Measurements from ENCODE around the gene FOSL2.

FOSL2 gene

GRCh38 chr2:28401948-28402550 lies 9.4 kb downstream of the FOSL2 start:
- DNase-seq = no peak
- Histone ChIP-seq H3K27ac (ENCODE audit: insufficient read depth, low read length, poor library complexity, severe bottlenecking) (no peak overlapping the region), H3K36me3 (ENCODE audit: control insufficient read depth, insufficient read depth, low read length) (peaks cover 20% of the 10 kb centered on the region), H3K9me3 (ENCODE audit: control insufficient read depth, low read length) (no peaks in the 10 kb centered on the region), H3K4me1 (ENCODE audit: control insufficient read depth, insufficient read depth, low read length, poor library complexity, severe bottlenecking) (peaks cover 24% of the 10 kb centered on the region), H3K4me3 (ENCODE audit: insufficient read depth, low read depth, low read length, poor library complexity, severe bottlenecking) (no peak overlapping the region), H3K27me3 (replicated peaks; ENCODE audit: control insufficient read depth, insufficient read depth, low read length, poor library complexity, severe bottlenecking) (no peaks in the 10 kb centered on the region)

DNA sequence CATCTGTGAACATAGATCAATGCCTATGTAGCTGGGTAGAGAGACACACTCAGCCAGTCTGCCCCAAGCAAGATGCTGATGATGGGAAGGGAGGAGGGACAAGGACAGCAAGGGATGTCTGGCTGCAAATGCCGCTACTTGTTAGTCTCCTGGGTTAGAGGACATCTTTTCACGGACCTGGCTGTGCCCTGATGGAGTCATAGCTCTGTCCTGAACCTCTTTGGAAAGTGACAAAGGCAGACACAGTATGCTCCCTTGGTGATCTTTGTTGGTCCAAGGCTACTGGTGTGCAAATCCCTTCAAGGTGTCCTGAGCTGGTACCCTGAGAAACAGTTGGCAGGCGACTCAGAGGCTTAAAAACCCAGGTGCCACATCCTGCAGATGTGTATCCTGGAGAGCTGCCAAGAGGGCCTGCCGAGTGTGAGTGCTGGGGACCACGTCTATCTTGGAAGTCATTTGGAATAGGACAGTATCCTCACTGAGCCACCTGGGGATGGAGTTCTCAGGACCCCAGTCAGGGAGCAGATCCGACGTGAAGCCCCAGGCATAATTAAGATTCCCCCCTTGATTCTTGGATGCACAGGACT lies 10.8 kb downstream of the FOSL2 start:
- H3K36me3 ChIP-seq (ENCODE audit: control insufficient read depth, insufficient read depth, low read length) = peaks cover 20% of the 10 kb centered on the region
- H3K27ac ChIP-seq (ENCODE audit: insufficient read depth, low read length, poor library complexity, severe bottlenecking) = no peak overlapping the region

GRCh38 chr2:28404086-28404485 lies 11.4 kb downstream of the FOSL2 start:
- Histone ChIP-seq H3K27ac (ENCODE audit: insufficient read depth, low read length, poor library complexity, severe bottlenecking) (no peak overlapping the region), H3K9me3 (ENCODE audit: control insufficient read depth, low read length) (no peaks in the 10 kb centered on the region), H3K27me3 (replicated peaks; ENCODE audit: control insufficient read depth, insufficient read depth, low read length, poor library complexity, severe bottlenecking) (no peaks in the 10 kb centered on the region), H3K4me1 (ENCODE audit: control insufficient read depth, insufficient read depth, low read length, poor library complexity, severe bottlenecking) (peaks cover 43% of the 10 kb centered on the region), H3K4me3 (ENCODE audit: insufficient read depth, low read depth, low read length, poor library complexity, severe bottlenecking) (no peak overlapping the region), H3K36me3 (ENCODE audit: control insufficient read depth, insufficient read depth, low read length) (peaks cover 20% of the 10 kb centered on the region)
- DNase-seq = no peak

More for the DNA sequence above, 10.8 kb downstream of the FOSL2 start:
- H3K27me3 ChIP-seq (replicated peaks; ENCODE audit: control insufficient read depth, insufficient read depth, low read length, poor library complexity, severe bottlenecking) = no peaks in the 10 kb centered on the region
- no peaks in the 10 kb centered on the region for H3K9me3 ChIP-seq (ENCODE audit: control insufficient read depth, low read length)
- peaks cover 36% of the 10 kb centered on the region for H3K4me1 ChIP-seq (ENCODE audit: control insufficient read depth, insufficient read depth, low read length, poor library complexity, severe bottlenecking)
- no peak for DNase-seq
- H3K4me3 ChIP-seq (ENCODE audit: insufficient read depth, low read depth, low read length, poor library complexity, severe bottlenecking) = no peak overlapping the region

DNA sequence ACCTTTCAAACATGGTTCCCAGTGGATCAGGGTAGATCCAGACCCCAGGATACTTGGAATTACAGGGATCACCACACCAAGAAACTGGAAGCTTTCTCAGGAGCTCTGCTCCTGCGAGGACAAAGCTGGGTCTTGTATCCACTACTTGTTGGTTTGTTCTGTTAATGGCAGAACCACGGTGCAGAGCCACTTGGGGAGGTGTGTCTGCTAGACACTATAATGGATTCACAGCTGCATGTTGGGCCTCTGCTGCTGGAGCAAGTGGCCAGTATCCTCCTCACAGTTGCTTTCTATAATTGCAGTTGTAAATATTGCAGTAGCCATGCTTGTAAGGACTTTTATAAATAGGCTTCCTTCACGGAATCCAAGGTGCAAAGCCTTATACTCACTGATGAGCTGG lies 12.9 kb downstream of the FOSL2 start:
- DNase-seq = no peak
- no peak overlapping the region for H3K27ac ChIP-seq (ENCODE audit: insufficient read depth, low read length, poor library complexity, severe bottlenecking)
- no peaks in the 10 kb centered on the region for H3K9me3 ChIP-seq (ENCODE audit: control insufficient read depth, low read length)
- H3K27me3 ChIP-seq (replicated peaks; ENCODE audit: control insufficient read depth, insufficient read depth, low read length, poor library complexity, severe bottlenecking) = no peaks in the 10 kb centered on the region
- H3K4me1 ChIP-seq (ENCODE audit: control insufficient read depth, insufficient read depth, low read length, poor library complexity, severe bottlenecking) = peaks cover 57% of the 10 kb centered on the region
- peaks cover 20% of the 10 kb centered on the region for H3K36me3 ChIP-seq (ENCODE audit: control insufficient read depth, insufficient read depth, low read length)
- H3K4me3 ChIP-seq (ENCODE audit: insufficient read depth, low read depth, low read length, poor library complexity, severe bottlenecking) = no peak overlapping the region

GRCh38 chr2:28406276-28407096 lies 13.8 kb downstream of the FOSL2 start:
- peaks cover 23% of the 10 kb centered on the region for H3K36me3 ChIP-seq (ENCODE audit: control insufficient read depth, insufficient read depth, low read length)
- peak overlapping the region; percentile 7 for H3K4me3 ChIP-seq (ENCODE audit: insufficient read depth, low read depth, low read length, poor library complexity, severe bottlenecking)
- peak; percentile 63 to 76 (median 68) for DNase-seq
- peaks cover 67% of the 10 kb centered on the region for H3K4me1 ChIP-seq (ENCODE audit: control insufficient read depth, insufficient read depth, low read length, poor library complexity, severe bottlenecking)
- peak overlapping the region; percentile 58 for H3K27ac ChIP-seq (ENCODE audit: insufficient read depth, low read length, poor library complexity, severe bottlenecking)
- H3K9me3 ChIP-seq (ENCODE audit: control insufficient read depth, low read length) = no peaks in the 10 kb centered on the region
- no peaks in the 10 kb centered on the region for H3K27me3 ChIP-seq (replicated peaks; ENCODE audit: control insufficient read depth, insufficient read depth, low read length, poor library complexity, severe bottlenecking)

DNA sequence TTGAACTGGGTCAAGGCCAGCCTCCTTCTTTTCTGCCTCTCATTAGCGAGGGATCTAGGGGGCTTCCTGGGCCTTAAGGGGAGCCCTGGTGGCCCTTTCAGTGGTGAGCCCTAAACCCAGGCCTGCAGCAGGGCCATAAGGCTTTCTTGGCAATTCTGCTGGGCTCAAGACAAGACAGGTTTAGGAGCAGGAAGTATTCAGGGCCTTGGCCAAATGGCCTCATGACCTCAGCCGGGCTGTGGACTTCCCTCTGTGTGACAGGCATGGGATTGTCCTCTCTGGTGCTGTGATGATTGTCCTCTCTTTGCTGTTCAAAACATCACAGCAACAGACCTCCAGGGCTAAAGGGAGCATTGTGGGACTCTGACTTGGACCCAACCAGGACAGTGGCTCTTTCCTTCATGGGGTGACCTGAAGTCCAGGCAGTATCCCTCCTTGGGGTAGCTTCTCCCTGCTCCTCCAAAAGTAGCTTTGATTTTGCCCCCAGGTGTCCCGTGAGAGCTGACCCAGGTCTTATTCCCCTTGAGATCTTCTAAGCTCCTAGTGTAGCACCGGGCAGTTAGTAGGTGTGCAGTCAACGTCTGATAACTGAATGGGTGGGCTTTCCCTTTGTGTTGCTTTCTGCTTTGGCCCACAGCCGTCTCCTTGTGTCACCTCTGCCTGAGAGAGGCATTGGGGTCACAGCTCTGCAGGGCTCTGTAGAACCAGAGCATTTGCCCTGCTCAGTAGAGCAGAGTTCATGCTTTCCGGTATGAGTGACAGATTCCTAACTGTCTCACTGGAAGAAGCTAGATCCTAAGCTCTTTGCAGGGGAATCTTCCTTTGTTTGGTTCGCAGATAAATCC lies 14.7 kb downstream of the FOSL2 start:
- Histone ChIP-seq H3K36me3 (ENCODE audit: control insufficient read depth, insufficient read depth, low read length) (peaks cover 21% of the 10 kb centered on the region), H3K9me3 (ENCODE audit: control insufficient read depth, low read length) (no peaks in the 10 kb centered on the region), H3K27me3 (replicated peaks; ENCODE audit: control insufficient read depth, insufficient read depth, low read length, poor library complexity, severe bottlenecking) (no peaks in the 10 kb centered on the region), H3K4me3 (ENCODE audit: insufficient read depth, low read depth, low read length, poor library complexity, severe bottlenecking) (no peak overlapping the region), H3K4me1 (ENCODE audit: control insufficient read depth, insufficient read depth, low read length, poor library complexity, severe bottlenecking) (peaks cover 64% of the 10 kb centered on the region), H3K27ac (ENCODE audit: insufficient read depth, low read length, poor library complexity, severe bottlenecking) (peak overlapping the region; percentile 58)
- DNase-seq = no peak

DNA sequence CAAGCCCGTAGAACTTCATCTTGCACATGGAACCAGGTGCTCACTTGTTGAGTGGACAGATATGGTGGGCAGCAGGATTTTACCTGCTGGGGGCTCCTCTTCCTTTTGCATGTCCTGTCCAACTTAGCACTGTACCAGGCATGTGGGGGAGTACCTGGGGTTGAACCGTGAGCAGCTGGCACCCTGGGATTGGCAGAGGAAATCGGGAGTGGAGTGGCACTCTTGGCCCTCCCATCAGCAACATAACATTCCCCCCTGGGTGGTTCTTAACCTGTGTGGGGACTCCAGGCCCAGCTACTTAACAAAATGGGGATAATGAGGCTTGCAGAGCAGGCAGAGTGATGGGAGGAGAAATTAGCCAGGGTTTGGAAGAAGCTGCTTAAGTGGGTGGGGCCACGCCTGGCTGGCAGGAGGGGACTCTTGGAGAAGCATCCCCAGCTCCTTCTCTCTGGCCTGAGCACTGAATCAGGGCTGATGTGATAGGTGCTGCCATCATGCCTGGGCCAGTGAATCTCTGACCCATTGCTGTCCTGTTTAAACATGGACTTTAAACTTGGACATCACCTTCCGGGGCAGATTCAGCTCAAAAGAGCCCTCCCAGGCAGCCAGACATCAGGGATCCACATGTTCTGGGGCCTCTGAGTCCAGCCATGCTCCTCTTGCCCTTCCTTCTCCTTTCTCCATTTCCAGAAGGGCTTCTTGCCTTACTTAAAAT lies 15.5 kb downstream of the FOSL2 start:
- no peak overlapping the region for H3K4me3 ChIP-seq (ENCODE audit: insufficient read depth, low read depth, low read length, poor library complexity, severe bottlenecking)
- peaks cover 58% of the 10 kb centered on the region for H3K4me1 ChIP-seq (ENCODE audit: control insufficient read depth, insufficient read depth, low read length, poor library complexity, severe bottlenecking)
- H3K27ac ChIP-seq (ENCODE audit: insufficient read depth, low read length, poor library complexity, severe bottlenecking) = peak overlapping the region; percentile 52
- DNase-seq = no peak
- H3K9me3 ChIP-seq (ENCODE audit: control insufficient read depth, low read length) = no peaks in the 10 kb centered on the region
- H3K36me3 ChIP-seq (ENCODE audit: control insufficient read depth, insufficient read depth, low read length) = peaks cover 28% of the 10 kb centered on the region
- H3K27me3 ChIP-seq (replicated peaks; ENCODE audit: control insufficient read depth, insufficient read depth, low read length, poor library complexity, severe bottlenecking) = no peaks in the 10 kb centered on the region

GRCh38 chr2:28408764-28409599 lies 16.3 kb downstream of the FOSL2 start:
- peaks cover 52% of the 10 kb centered on the region for H3K4me1 ChIP-seq (ENCODE audit: control insufficient read depth, insufficient read depth, low read length, poor library complexity, severe bottlenecking)
- H3K4me3 ChIP-seq (ENCODE audit: insufficient read depth, low read depth, low read length, poor library complexity, severe bottlenecking) = no peak overlapping the region
- H3K9me3 ChIP-seq (ENCODE audit: control insufficient read depth, low read length) = no peaks in the 10 kb centered on the region
- DNase-seq = peak; percentile 70 to 74 (median 70)
- H3K36me3 ChIP-seq (ENCODE audit: control insufficient read depth, insufficient read depth, low read length) = peaks cover 32% of the 10 kb centered on the region
- H3K27ac ChIP-seq (ENCODE audit: insufficient read depth, low read length, poor library complexity, severe bottlenecking) = peak overlapping the region; percentile 52
- H3K27me3 ChIP-seq (replicated peaks; ENCODE audit: control insufficient read depth, insufficient read depth, low read length, poor library complexity, severe bottlenecking) = no peaks in the 10 kb centered on the region

Data from effector memory CD4-positive, alpha-beta T cell (primary cell).